Spleen (tissue), 11 donors: ENCODE measurements around the gene WDR88. TPM values are rescaled to one million over a fixed set of nuclear protein-coding genes. Genes with fewer than 3 reads are reported as not detected.

Experiments
- DNase-seq: peaks from one replicate; pipeline ENCODE4 v3.0.0-alpha.2; 2020
- H3K27ac ChIP-seq, 8 donors: fragments of 200-600 bp; sonication (generic) in 7 of 8; 1 replicate in 4 of 8; 2 replicates in 4 of 8; pipeline versions ENCODE4 v1.5.0 to v1.8.0; 2016 to 2021; ENCODE audit warnings: inconsistent platforms in 4 of 8, mild to moderate bottlenecking in 4 of 8, moderate library complexity in 1 of 8
- H3K27me3 ChIP-seq, 7 donors: fragments of 200-600 bp; sonication (generic) in 6 of 7; replicated peaks in 1 of 7; 1 replicate in 4 of 7; 2 replicates in 3 of 7; pipeline versions ENCODE4 v1.5.0 to v1.8.0; 2016 to 2021; ENCODE audit warnings: inconsistent platforms in 3 of 7, mild to moderate bottlenecking in 1 of 7
- H3K36me3 ChIP-seq, 6 donors: fragments of 200-600 bp; sonication (generic) in 5 of 6; 1 replicate in 4 of 6; 2 replicates in 2 of 6; pipeline versions ENCODE4 v1.5.0 to v1.8.0; 2016 to 2021; ENCODE audit warnings: inconsistent platforms in 2 of 6
- H3K4me1 ChIP-seq, 6 donors: fragments of 200-600 bp; sonication (generic) in 5 of 6; 1 replicate in 3 of 6; 2 replicates in 3 of 6; pipeline versions ENCODE4 v1.5.0 to v1.8.0; 2016 to 2021; ENCODE audit warnings: inconsistent platforms in 3 of 6
- H3K4me3 ChIP-seq, 8 donors: fragments of 200-600 bp; sonication (generic) in 7 of 8; 1 replicate in 4 of 8; 2 replicates in 4 of 8; pipeline versions ENCODE4 v1.5.0 to v1.8.0; 2016 to 2021; ENCODE audit warnings: inconsistent platforms in 4 of 8, mild to moderate bottlenecking in 4 of 8, moderate library complexity in 2 of 8
- H3K9me3 ChIP-seq, 8 donors: fragments of 200-600 bp; sonication (generic) in 7 of 8; 1 replicate in 4 of 8; 2 replicates in 4 of 8; pipeline versions ENCODE4 v1.5.0 to v1.8.0; 2016 to 2021; ENCODE audit warnings: inconsistent platforms in 4 of 8
- CTCF ChIP-seq, 11 experiments: fragments of 200-600 bp in 7 of 11; fragments of 450-650 bp in 4 of 11; sonication (generic) in 4 of 11; IDR thresholded peaks in 8 of 11; conservative IDR thresholded peaks in 3 of 11; 1 replicate in 7 of 11; 2 replicates in 4 of 11; pipeline versions ENCODE4 v1.4.0 to v1.8.0; 2016 to 2021; ENCODE audit warnings: antibody characterized with exemption in 11 of 11, inconsistent platforms in 4 of 11, mild to moderate bottlenecking in 1 of 11
- POLR2A ChIP-seq, 3 donors: fragments of 450-650 bp; IDR thresholded peaks; one replicate each; pipeline ENCODE4 v1.5.1; 2017; ENCODE audit warnings: antibody characterized with exemption in 3 of 3, mild to moderate bottlenecking in 1 of 3
- POLR2AphosphoS5 ChIP-seq, 3 donors: sonication (generic); formaldehyde crosslinking; IDR thresholded peaks; one replicate each; pipeline ENCODE4 v1.5.1; 2017; ENCODE audit warnings: antibody characterized with exemption in 3 of 3
- WGBS, 5 donors: extraction: QIAGEN DNeasy Blood & Tissue Kit in 3 of 5; methylation state at CpG; one replicate each; pipeline versions ENCODE4 v1.1.5 to v1.1.7; 2013 to 2018; 5-methylcytosine and 5-hydroxymethylcytosine counted together
- intact Hi-C: fragments of 100-400 bp; cut with DNase I; formaldehyde crosslinking; loops from one replicate; pipeline ENCODE4 v1.15.0; 2023; ENCODE audit warnings: low total_unique reads
- polyA plus RNA-seq, 3 donors: library from polyadenylated mRNA; stranded (reverse); fragments of 200-250 nt; gene quantifications; one replicate each; pipeline ENCODE4 v1.2.1, GENCODE V29; 2013
- total RNA-seq, 7 donors: library from RNA; depleted of rRNA in 3 of 7; stranded (reverse); fragments of >200 nt in 3 of 7; fragmentation: NEBNext Ultra II Directional in 4 of 7; extraction: Animal tissue kit (Norgen Biotek cat#: 25700) in 4 of 7; gene quantifications; one replicate each; pipeline versions ENCODE4 v1.1.0 to v1.2.1, GENCODE V29; 2016 to 2021
- donor health status: healthy with polysubstance abuse.
- donor health status: DM: no; HTN: no; CAD: no; lungs with moderate emphysema.
- donor health status: DM: no; HTN: no; CAD: no.
- donor health status: Bipolar disorder and iron deficiency.
- donor health status: healthy.
- donor health status: DM: no; HTN: no; CAD: no.
- donor health status: DM: yes; HTN: yes; CAD: no.

Gene WDR88
- total and polyA plus RNA-seq, 10 donors, result 0.07 TPM; not detected in 9

DNA sequence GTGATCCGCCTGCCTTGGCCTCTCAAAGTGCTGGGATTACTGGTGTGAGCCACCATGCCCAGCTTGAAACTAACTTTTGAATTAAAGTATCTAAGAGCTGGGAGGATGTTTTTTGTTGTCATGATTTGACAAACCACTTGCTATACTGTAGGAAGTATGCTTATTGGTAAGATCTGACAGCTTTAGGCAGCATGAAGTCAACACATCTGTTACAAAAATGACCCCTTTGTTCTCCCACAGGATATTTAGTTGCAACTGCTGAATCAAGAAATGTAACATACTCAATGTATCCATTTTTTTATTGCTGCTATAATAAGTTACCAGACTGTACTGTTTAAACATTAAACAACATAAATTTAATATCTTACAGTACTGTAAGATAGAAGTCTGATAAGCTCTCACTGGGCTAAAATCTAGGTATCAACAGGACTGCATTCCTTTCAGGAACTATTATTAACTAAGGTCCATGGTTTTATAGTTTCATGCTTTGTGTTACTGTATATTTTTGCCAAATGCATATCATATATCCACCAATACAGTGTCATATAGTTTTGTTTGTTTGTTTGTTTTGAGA lies 39.4 kb downstream of the WDR88 start:
- Histone ChIP-seq H3K36me3 (no peaks in the 10 kb centered on the region), H3K4me3 (no peak overlapping the region), H3K9me3 (peaks cover 0 to 22% (median 13%) of the 10 kb centered on the region in 8 donors), H3K4me1 (peaks cover 8 to 43% (median 24%) of the 10 kb centered on the region in 6 donors), H3K27me3 (no peaks in the 10 kb centered on the region), H3K27ac (no peak overlapping the region)
- TF ChIP-seq POLR2AphosphoS5 (IDR thresholded peaks at IDR 0.05), result no peak
- TF ChIP-seq POLR2A (IDR thresholded peaks at IDR 0.05), result no peak
- no peak for TF ChIP-seq CTCF (IDR thresholded peaks at IDR 0.05 in 8 of 11, conservative IDR thresholded peaks at IDR 0.05 in 3 of 11)
- intact Hi-C loops, result no loop called here
- DNase-seq, result no peak
- WGBS, 5 donors, result 85 to 100% (median 95%) methylated on average over 1 of the region's 1 CpG

DNA sequence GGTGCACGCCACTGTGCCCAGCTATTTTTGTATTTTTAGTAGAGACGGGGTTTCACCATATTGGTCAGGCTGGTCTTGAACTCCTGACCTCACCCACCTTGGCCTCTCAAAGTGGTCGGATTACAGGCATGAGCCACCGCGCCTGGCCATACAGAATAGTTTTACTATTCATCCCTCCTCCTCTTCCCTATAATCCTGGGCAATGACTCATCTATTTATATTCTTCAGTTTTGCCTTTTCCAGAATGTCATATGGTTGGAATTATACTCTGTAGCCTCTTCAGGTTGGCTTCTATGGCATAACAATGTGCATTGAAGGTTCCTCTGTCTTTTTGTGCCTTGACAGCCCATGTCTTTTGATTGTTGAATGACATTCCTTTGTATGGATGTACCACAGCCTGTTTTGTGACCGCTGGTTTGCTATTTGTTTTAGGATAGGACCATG lies 40.0 kb downstream of the WDR88 start:
- peak; percentile 12 for DNase-seq
- WGBS, 5 donors, result 87 to 95% (median 92%) methylated on average over 6 of the region's 6 CpGs
- Histone ChIP-seq H3K27me3 (no peaks in the 10 kb centered on the region), H3K4me3 (no peak overlapping the region), H3K9me3 (peaks cover 0 to 21% (median 12%) of the 10 kb centered on the region in 8 donors), H3K27ac (no peak overlapping the region), H3K36me3 (no peaks in the 10 kb centered on the region), H3K4me1 (peaks cover 8 to 44% (median 27%) of the 10 kb centered on the region in 6 donors)
- no peak for TF ChIP-seq CTCF (IDR thresholded peaks at IDR 0.05 in 8 of 11, conservative IDR thresholded peaks at IDR 0.05 in 3 of 11)
- TF ChIP-seq POLR2AphosphoS5 (IDR thresholded peaks at IDR 0.05), result no peak
- no peak for TF ChIP-seq POLR2A (IDR thresholded peaks at IDR 0.05)
- intact Hi-C loops, result no loop called here

- H3K27ac ChIP-seq, result no peak overlapping the region
- no peaks in the 10 kb centered on the region for H3K9me3 ChIP-seq
- TF ChIP-seq POLR2AphosphoS5 (IDR thresholded peaks at IDR 0.05), result no peak
- TF ChIP-seq CTCF (IDR thresholded peaks at IDR 0.05 in 8 of 11, conservative IDR thresholded peaks at IDR 0.05 in 3 of 11), result no peak
- TF ChIP-seq POLR2A (IDR thresholded peaks at IDR 0.05), result no peak
- H3K4me3 ChIP-seq, result no peak overlapping the region
- intact Hi-C loops, result no loop called here
- peaks cover 12 to 57% (median 39%) of the 10 kb centered on the region in 6 donors for H3K4me1 ChIP-seq
- peak; percentile 74 for DNase-seq
- 77 to 98% (median 92%) methylated on average over 5 of the region's 5 CpGs for WGBS, 5 donors
- H3K27me3 ChIP-seq, result no peaks in the 10 kb centered on the region
- H3K36me3 ChIP-seq, result no peaks in the 10 kb centered on the region
Observed at GRCh38 chr19:33174186-33174585, 42.3 kb downstream of the WDR88 start.

- peaks cover 12 to 57% (median 39%) of the 10 kb centered on the region in 6 donors for H3K4me1 ChIP-seq
- H3K9me3 ChIP-seq, result no peaks in the 10 kb centered on the region
- H3K27me3 ChIP-seq, result no peaks in the 10 kb centered on the region
- intact Hi-C loops, result no loop called here
- peak; percentile 76 for DNase-seq
- 86 to 97% (median 91%) methylated on average over 9 to 10 of the region's 10 CpGs for WGBS, 5 donors
- peak overlapping the region in 1 of 8 donors; percentile 97 for H3K27ac ChIP-seq
- no peak for TF ChIP-seq POLR2A (IDR thresholded peaks at IDR 0.05)
- no peak for TF ChIP-seq POLR2AphosphoS5 (IDR thresholded peaks at IDR 0.05)
- TF ChIP-seq CTCF (IDR thresholded peaks at IDR 0.05 in 8 of 11, conservative IDR thresholded peaks at IDR 0.05 in 3 of 11), result no peak
- H3K36me3 ChIP-seq, result no peaks in the 10 kb centered on the region
- H3K4me3 ChIP-seq, result peak overlapping the region in 3 of 8 donors; percentile 78 to 97 (median 92)
Observed at GRCh38 chr19:33175156-33175782, 43.4 kb downstream of the WDR88 start.
